Upper lobe of left lung (tissue), 4 donors: Measurements from ENCODE around the gene OPN1LW.

Experiments used
- EP300 ChIP-seq, 4 donors: sonication (generic); formaldehyde crosslinking; IDR thresholded peaks; one replicate each; pipeline ENCODE4 v1.5.1; 2017; ENCODE audit warnings: antibody characterized with exemption in 4 of 4, control low read depth in 2 of 4
- POLR2A ChIP-seq, 4 donors: fragments of 450-650 bp; IDR thresholded peaks; one replicate each; pipeline ENCODE4 v1.5.1; 2016 to 2017; ENCODE audit warnings: antibody characterized with exemption in 4 of 4, mild to moderate bottlenecking in 2 of 4
- TF ChIP-seq, protein P1 (sequence below), 6 experiments: fragments of 450-650 bp in 4 of 6; fragments of 200-600 bp in 2 of 6; sonication (generic) in 2 of 6; IDR thresholded peaks; one replicate each; pipeline ENCODE4 v1.5.1; 2016 to 2019; ENCODE audit warnings: antibody characterized with exemption in 6 of 6

DNA sequence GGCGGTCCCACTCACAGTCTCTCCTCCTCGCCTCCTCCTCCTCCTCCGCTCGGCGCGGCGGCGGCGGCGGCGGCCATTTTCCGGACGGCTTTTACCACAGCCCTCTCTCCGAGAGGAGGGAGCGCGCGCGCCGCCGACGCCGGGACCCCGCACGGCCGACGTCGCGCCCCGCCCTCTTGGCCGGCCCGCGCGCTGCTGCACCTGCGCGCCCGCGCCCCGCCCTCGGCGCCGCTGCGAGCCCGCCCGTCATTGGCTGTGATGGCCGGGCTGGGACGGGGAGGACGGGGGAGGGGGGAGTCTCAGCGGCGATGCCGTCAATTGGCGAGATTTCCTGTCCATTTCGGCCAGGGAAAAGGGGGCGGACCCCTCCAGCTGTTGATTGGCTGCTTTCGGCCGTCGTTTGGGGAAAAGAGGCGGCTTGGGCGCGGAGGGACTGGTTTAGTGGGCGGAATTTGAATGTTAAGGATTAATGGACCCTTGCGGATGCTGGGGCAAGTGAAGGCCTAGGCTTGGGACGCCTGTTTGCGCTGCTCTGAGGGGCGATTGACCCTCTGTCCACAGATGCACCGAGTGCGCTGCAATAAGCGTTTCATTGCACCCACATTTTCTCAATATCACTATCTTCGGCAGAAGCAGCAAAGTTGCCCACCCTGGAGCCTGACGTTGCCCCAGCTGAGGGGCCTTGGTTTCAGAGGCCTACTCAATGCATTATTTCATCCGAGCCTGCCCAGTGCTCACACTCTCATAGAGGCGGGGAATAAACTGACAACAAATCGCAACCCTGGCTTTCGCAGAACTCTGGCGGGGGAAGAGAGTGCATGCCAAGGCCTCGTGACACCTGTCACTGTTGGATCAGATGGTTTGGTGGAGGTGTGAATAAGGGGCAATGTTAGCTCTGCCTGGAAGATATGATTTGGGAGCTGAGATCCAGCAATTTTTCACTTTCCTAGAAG is 46.2 kb upstream of the OPN1LW start, which contains the start of gene MECP2:
- TF ChIP-seq, protein P1, sequence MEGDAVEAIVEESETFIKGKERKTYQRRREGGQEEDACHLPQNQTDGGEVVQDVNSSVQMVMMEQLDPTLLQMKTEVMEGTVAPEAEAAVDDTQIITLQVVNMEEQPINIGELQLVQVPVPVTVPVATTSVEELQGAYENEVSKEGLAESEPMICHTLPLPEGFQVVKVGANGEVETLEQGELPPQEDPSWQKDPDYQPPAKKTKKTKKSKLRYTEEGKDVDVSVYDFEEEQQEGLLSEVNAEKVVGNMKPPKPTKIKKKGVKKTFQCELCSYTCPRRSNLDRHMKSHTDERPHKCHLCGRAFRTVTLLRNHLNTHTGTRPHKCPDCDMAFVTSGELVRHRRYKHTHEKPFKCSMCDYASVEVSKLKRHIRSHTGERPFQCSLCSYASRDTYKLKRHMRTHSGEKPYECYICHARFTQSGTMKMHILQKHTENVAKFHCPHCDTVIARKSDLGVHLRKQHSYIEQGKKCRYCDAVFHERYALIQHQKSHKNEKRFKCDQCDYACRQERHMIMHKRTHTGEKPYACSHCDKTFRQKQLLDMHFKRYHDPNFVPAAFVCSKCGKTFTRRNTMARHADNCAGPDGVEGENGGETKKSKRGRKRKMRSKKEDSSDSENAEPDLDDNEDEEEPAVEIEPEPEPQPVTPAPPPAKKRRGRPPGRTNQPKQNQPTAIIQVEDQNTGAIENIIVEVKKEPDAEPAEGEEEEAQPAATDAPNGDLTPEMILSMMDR (IDR thresholded peaks at IDR 0.05): peak in 1 of 6 experiments; percentile 2
- TF ChIP-seq EP300 (IDR thresholded peaks at IDR 0.05): no peak
- peak in 1 of 4 donors; percentile 53 for TF ChIP-seq POLR2A (IDR thresholded peaks at IDR 0.05)
